GM12878 (cell line): ENCODE results near the gene AKT1. TPM values are rescaled to one million over a fixed set of nuclear protein-coding genes. Genes with fewer than 3 reads are reported as not detected.

ENCODE experiments used
- E2F8 ChIP-seq: fragments of 450-650 bp; IDR thresholded peaks from 2 replicates; pipeline ENCODE4 v1.6.1; 2018; ENCODE audit warnings: mild to moderate bottlenecking, low read depth, moderate library complexity; ENCODE audit not compliant: partially characterized antibody
- KLF5 ChIP-seq: fragments of 450-650 bp; IDR thresholded peaks from 2 replicates; pipeline ENCODE4 v1.6.1; 2014; ENCODE audit warnings: mild to moderate bottlenecking; ENCODE audit not compliant: partially characterized antibody
- TAF1 ChIP-seq: IDR thresholded peaks from 2 replicates; pipeline ENCODE4 v1.6.1; 2011; ENCODE audit warnings: mild to moderate bottlenecking, low read depth, low read length, borderline replicate concordance
- ZNF592 ChIP-seq: fragments of 450-650 bp; IDR thresholded peaks from 2 replicates; pipeline ENCODE4 v1.6.1; 2017; ENCODE audit warnings: mild to moderate bottlenecking, moderate library complexity
- polyA plus RNA-seq, 11 experiments: library from polyadenylated mRNA; depleted of rRNA in 4 of 11; unstranded in 6 of 11; stranded (reverse) in 5 of 11; fragments of >200 nt; fragmentation: Nextera tagmentation in 4 of 11; fragmentation: Illumina TruSeq in 1 of 11; extraction: Ambion mirVana in 4 of 11; extraction: Trizol in 1 of 11; gene quantifications; 1 replicate in 1 of 11; 2 replicates in 10 of 11; pipeline versions ENCODE4 v1.2.1 to v1.2.3, GENCODE V29; 2011 to 2016; ENCODE audit warnings: inconsistent platforms in 2 of 11, missing spikeins in 2 of 11, low read depth in 1 of 11
- total RNA-seq, 4 experiments: library from RNA; depleted of rRNA in 3 of 4; stranded (reverse); fragments of >200 nt in 3 of 4; fragmentation: Illumina TruSeq in 1 of 4; extraction: Trizol in 1 of 4; gene quantifications; 2 replicates each; pipeline versions ENCODE4 v1.2.1 to v1.2.3, GENCODE V29; 2013 to 2021

AKT1 gene
- total and polyA plus RNA-seq, 10 of the 15 experiments (the other 5 are each of a cell fraction or from before 2014, with no cell fraction given), result 0.63 to 110 (median 58.9) TPM

- TF ChIP-seq ZNF592 (no peak), KLF5 (no peak), E2F8 (no peak), TAF1 (no peak)
These were observed 7.8 kb downstream of the AKT1 start (continued) for GRCh38 chr14:104787736-104788135.
